IMR-90 (cell line): ENCODE data around the gene SSH2.

Experiments
- CTCF ChIP-seq: conservative IDR thresholded peaks from 2 replicates; pipeline ENCODE4 v1.5.1; 2012; ENCODE audit warnings: mild to moderate bottlenecking, low read depth, low read length, improper control_type of control experiment
- POLR2A ChIP-seq: IDR thresholded peaks from 2 replicates; pipeline ENCODE4 v1.6.1; 2012; ENCODE audit warnings: mild to moderate bottlenecking, low read depth, low read length
- USF2 ChIP-seq: fragments of 150-350 bp; IDR thresholded peaks from 2 replicates; pipeline ENCODE4 v1.6.1; 2017; ENCODE audit warnings: mild to moderate bottlenecking, antibody characterized with exemption, low read length, low read depth

GRCh38 chr17:29671661-29672060 is 258.4 kb downstream of the SSH2 start:
- TF ChIP-seq CTCF = no peak
- TF ChIP-seq USF2 = no peak
- no peak for TF ChIP-seq POLR2A
